Measurements from ENCODE around the gene ADK.

DNA sequence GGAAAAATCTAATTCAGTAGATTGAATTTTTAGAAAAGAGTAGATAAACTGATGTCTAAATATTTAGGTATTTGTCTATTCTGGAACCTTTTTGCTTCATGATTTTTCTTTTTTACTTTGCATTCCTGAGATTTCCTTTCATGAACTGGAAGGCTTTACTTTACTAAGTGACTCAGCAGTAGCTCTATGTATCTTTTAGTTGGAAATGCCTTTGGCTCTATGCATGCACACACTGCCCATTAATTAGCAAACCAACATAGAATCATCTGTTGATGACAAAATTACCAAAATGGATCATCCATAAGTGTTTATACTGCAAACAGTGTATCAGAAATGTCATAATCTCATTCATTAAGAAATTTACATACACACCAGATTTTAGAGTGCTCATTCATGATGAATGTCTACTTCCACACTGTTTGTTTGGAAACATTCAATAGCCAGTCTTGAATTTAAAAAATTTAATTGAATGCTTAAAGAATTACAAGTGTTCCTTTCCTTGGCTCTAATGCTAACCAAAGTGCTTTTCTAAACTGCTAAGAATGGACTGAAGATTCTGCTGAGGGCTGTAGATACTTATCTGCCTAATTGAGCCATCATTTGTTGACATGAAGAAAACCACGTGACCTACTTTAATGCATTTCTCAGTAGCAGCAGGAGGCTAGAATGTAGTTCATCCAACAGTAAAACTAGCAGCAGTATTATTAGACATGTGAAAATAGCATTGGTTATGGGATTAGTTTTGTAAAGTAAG is 282.0 kb downstream of the ADK start:
- TF ChIP-seq, protein P1, sequence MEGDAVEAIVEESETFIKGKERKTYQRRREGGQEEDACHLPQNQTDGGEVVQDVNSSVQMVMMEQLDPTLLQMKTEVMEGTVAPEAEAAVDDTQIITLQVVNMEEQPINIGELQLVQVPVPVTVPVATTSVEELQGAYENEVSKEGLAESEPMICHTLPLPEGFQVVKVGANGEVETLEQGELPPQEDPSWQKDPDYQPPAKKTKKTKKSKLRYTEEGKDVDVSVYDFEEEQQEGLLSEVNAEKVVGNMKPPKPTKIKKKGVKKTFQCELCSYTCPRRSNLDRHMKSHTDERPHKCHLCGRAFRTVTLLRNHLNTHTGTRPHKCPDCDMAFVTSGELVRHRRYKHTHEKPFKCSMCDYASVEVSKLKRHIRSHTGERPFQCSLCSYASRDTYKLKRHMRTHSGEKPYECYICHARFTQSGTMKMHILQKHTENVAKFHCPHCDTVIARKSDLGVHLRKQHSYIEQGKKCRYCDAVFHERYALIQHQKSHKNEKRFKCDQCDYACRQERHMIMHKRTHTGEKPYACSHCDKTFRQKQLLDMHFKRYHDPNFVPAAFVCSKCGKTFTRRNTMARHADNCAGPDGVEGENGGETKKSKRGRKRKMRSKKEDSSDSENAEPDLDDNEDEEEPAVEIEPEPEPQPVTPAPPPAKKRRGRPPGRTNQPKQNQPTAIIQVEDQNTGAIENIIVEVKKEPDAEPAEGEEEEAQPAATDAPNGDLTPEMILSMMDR (IDR thresholded peaks at IDR 0.05; ENCODE audit: poor library complexity): no peak
- TF ChIP-seq EZH2 (IDR thresholded peaks at IDR 0.05; ENCODE audit: borderline replicate concordance) (no peak), EZH2phosphoT487 (IDR thresholded peaks at IDR 0.05; ENCODE audit: low read depth, severe bottlenecking, unreplicated experiment) (no peak)
